HG03439 (cell line): Measurements from ENCODE around the gene PDLIM5.
"Not testable (repeated sequence)": the region's sequence is repeated elsewhere in the genome, so short reads cannot be mapped to it uniquely, and the experiment has no call there.

Source experiments
- ATAC-seq: cut with Tn5 transposase; IDR thresholded peaks from one replicate; pipeline ENCODE4 v1.9.1; 2021; ENCODE audit warnings: mild to moderate bottlenecking, moderate library complexity; ENCODE audit not compliant: unreplicated experiment

The PDLIM5 gene

GRCh38 chr4:94639298-94639697, 187.6 kb downstream of the PDLIM5 start:
- no peak for ATAC-seq

GRCh38 chr4:94640151-94640550, 188.4 kb downstream of the PDLIM5 start:
- no peak for ATAC-seq

GRCh38 chr4:94641702-94642560, 190.2 kb downstream of the PDLIM5 start:
- ATAC-seq, result no peak

- ATAC-seq, result no peak
These were observed 190.8 kb downstream of the PDLIM5 start for GRCh38 chr4:94642561-94642866.

GRCh38 chr4:94648699-94649098, 197.0 kb downstream of the PDLIM5 start:
- no peak for ATAC-seq

DNA sequence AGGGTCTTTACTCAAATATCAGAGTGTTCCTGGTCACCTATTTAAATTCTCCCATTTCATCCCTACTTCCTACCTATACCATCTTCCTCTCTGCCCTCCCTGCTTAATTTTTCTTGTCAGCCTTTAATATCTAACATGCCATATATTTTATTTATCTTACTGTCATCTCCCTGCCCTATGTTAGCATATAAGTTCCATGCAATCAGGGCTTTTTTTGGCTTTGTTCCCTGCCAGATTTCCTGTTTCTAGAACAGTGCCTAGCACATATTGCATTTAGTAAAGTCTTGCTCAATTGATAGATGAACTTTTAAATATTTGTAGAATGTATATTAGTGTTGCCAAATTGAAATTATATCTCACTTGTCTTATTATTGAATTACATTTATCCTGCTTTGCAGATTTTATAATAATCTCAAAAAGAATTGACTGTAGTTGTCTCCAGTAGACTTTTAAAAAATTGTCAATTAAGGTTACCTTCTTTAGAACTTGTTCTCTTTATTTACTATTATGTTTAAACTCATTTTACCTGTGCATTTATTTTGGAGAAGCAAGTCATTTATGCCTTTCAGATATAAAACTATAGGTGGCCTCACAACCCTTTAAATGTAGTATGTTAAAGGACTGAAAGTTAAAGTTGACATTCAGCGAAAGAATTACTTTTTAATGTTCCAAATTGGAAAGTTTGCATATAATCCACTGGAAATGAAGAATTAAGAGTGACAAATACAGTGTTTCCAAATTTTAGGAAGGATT, 197.8 kb downstream of the PDLIM5 start:
- no peak for ATAC-seq

DNA sequence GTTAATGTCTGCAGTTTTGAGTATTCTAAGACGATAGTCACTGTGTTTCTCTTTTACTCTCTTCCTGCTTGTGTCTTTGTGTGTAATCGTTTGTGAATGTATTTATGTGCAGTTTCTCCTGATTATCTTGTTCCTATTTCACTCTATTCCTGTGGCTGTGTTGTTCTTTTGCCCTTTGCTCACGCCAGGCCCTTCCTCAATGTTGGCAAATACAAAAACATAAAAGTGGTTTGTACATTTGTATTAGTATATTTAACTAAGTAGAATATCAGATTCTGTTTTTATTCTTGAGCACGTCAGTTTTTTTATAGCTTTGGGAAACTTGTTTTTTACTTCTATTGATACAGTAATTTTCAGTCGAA, 198.4 kb downstream of the PDLIM5 start:
- ATAC-seq, result no peak

GRCh38 chr4:94650690-94651089, 198.9 kb downstream of the PDLIM5 start:
- no peak for ATAC-seq

GRCh38 chr4:94653095-94653649, 201.4 kb downstream of the PDLIM5 start:
- ATAC-seq, result no peak

GRCh38 chr4:94653984-94654609, 202.4 kb downstream of the PDLIM5 start:
- ATAC-seq, result no peak

DNA sequence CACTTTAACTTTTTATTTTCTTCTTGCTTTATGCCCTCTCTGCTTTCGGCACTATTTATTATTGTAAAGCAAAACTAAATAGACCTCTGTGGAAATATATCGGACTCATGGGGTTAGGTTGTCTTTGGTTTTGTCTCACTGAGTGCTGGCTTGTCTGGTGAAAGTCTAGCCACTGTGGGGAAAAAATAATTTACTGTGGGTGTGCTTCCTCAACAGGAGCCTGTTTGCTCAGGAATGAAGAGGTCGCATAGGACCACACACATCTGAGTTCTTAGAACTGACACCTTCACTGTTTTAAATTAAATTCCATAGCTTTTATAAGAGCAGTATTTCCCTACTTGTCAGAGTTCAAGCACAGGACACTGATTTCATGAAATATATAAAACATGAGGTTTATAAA, 203.0 kb downstream of the PDLIM5 start:
- ATAC-seq, result no peak

DNA sequence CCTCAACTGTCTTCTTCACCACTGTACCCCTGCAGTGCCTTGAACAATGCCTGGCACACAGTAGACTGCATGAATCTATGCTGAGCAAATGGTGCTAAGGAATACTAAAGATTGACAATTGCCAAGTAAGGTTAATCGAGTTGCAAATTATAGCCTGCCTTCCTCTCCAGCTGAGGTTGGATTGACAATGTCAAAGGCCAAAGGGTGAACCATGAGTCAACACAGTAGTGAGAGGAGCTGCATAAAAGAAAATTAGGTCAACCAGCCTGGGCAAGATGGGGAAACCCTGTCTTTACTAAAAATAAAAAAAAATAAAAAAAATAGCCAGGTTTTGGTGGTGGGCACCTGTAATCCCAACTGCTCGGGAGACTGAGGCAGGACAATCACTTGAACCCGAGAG, 208.9 kb downstream of the PDLIM5 start:
- ATAC-seq, result no peak

- not testable (repeated sequence) for ATAC-seq
These were observed 213.3 kb downstream of the PDLIM5 start for GRCh38 chr4:94665021-94665420.

- no peak for ATAC-seq
These were observed 214.0 kb downstream of the PDLIM5 start for GRCh38 chr4:94665500-94666404.

GRCh38 chr4:94668724-94669123, 217.0 kb downstream of the PDLIM5 start:
- no peak for ATAC-seq

- no peak for ATAC-seq
These were observed 218.2 kb downstream of the PDLIM5 start for GRCh38 chr4:94669672-94670664.

GRCh38 chr4:94671113-94671512, 219.4 kb downstream of the PDLIM5 start:
- no peak for ATAC-seq

DNA sequence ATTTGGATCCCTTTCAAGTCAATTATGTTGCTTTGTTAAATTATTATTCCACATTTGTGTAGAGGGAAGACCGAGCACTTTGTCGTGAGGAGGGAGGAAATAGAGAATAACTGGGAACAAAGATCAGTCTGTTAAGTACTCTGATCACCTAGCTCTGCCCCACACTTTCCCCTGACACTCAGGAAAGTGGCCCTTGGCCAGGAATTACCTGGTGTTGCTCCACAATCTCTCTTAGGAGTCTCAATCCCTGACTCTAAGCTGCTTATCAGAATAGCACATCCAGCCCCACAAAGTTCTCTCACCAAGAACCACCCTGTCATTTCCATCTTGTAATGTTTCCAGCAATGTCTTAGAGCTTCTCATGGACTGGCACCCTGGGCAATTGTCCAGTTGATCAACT, 222.2 kb downstream of the PDLIM5 start:
- no peak for ATAC-seq

- ATAC-seq, result no peak
These were observed 225.2 kb downstream of the PDLIM5 start for GRCh38 chr4:94676970-94677369.
